ENCODE data around the gene UBASH3A. TPM values are rescaled to one million over a fixed set of nuclear protein-coding genes. Genes with fewer than 3 reads are reported as not detected.

Gene UBASH3A
- total RNA-seq, 1 experiment from 2014 or later, result not detected

DNA sequence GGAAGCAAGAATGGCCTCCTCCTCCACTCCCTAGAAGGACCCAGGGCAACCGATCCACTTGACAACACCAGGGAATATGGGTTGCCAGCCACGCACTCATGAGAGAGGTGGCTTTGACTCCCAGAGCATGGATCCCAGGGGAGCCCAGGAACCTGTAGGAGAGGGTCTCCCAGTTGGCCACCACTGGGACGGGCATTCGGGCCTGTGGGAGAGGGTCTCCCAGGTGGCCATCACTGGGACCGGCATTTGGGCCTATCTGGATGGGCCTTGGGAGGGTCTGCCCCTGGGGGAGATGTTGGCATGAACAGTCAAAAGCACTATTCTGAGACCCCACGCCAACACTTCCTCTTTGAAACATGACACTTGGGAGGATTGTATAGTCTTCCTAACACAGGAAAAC lies 37.9 kb upstream of the UBASH3A start:
- Mint-ChIP-seq H3K36me3 (ENCODE audit: insufficient read depth, unreplicated experiment) (no peaks in the 10 kb centered on the region), H3K4me3 (ENCODE audit: unreplicated experiment) (no peak overlapping the region), H3K27ac (ENCODE audit: low read depth, unreplicated experiment) (no peak overlapping the region), H3K27me3 (ENCODE audit: insufficient read depth, unreplicated experiment) (peaks cover 25% of the 10 kb centered on the region), H3K9me3 (ENCODE audit: unreplicated experiment) (no peaks in the 10 kb centered on the region), H3K4me1 (ENCODE audit: insufficient read depth, unreplicated experiment) (no peaks in the 10 kb centered on the region)
- ChIA-PET POLR2A (no interaction called here), CTCF (interaction anchor here (0.6 kb wide), 1 partner anchor 39 kb away, joined by 3 read pairs; no protein-coding TSS in a partner anchor)
- TF ChIP-seq, protein P1, sequence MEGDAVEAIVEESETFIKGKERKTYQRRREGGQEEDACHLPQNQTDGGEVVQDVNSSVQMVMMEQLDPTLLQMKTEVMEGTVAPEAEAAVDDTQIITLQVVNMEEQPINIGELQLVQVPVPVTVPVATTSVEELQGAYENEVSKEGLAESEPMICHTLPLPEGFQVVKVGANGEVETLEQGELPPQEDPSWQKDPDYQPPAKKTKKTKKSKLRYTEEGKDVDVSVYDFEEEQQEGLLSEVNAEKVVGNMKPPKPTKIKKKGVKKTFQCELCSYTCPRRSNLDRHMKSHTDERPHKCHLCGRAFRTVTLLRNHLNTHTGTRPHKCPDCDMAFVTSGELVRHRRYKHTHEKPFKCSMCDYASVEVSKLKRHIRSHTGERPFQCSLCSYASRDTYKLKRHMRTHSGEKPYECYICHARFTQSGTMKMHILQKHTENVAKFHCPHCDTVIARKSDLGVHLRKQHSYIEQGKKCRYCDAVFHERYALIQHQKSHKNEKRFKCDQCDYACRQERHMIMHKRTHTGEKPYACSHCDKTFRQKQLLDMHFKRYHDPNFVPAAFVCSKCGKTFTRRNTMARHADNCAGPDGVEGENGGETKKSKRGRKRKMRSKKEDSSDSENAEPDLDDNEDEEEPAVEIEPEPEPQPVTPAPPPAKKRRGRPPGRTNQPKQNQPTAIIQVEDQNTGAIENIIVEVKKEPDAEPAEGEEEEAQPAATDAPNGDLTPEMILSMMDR (IDR thresholded peaks at IDR 0.05; ENCODE audit: unreplicated experiment), result no peak
- BruUV-seq (replicated peaks), result no TSS peak
- intact Hi-C loops (cut with micrococcal nuclease), result no loop called here
- no peak for DNase-seq (ENCODE audit: unreplicated experiment)

DNA sequence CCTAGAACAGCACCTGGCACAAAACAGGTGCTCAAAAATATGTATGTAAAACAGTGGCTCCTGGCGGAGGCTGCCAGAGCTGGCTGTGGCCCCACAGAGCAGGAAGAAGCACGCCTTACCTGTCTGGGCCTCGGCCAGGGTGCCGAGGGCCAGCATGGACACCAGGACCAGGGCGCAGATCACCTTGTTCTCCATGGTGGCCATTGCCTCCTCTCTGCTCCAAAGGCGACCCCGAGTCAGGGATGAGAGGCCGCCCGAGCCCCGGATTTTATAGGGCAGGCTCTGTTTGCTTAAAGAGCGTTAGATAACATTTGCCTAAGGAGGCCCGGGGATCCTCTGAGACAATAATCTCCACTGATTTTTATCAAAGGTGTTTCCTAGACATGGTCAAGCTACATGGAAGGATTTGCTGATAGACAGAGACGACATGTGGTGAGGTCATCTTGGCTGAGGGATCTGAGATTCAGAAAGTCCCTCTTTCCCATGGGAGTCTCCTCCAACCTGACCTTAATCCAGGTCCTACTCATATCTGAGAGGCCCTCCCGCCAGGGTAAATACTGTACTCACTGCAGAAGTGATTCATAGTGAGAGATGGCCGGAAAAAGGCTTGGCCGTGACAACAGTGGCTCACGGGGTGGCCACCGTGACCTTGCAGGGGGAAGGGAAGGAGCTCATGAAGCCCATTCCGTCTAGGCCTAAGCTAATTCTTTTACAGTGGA lies 37.3 kb upstream of the UBASH3A start, which contains the start of gene TFF1:
Gene TFF1 (minus strand): TSS at position 244 of the 719 bp plus-strand sequence. CDS start 40 bp downstream, at position 204.
- ChIA-PET POLR2A (no interaction called here), CTCF (no interaction called here)
- TF ChIP-seq, protein P1 (IDR thresholded peaks at IDR 0.05; ENCODE audit: unreplicated experiment), result no peak
- H3K27ac Mint-ChIP-seq (ENCODE audit: low read depth, unreplicated experiment), result no peak within 1 kb of the TSS
- H3K4me3 Mint-ChIP-seq (ENCODE audit: unreplicated experiment), result no peak within 1 kb of the TSS
- H3K36me3 Mint-ChIP-seq (ENCODE audit: insufficient read depth, unreplicated experiment), result no peaks in the 10 kb centered on the region
- BruUV-seq (replicated peaks), result no TSS peak
- intact Hi-C loops (cut with micrococcal nuclease), result no loop called here
- H3K9me3 Mint-ChIP-seq (ENCODE audit: unreplicated experiment), result no peaks in the 10 kb centered on the region
- DNase-seq (ENCODE audit: unreplicated experiment), result peak; percentile 25
- H3K27me3 Mint-ChIP-seq (ENCODE audit: insufficient read depth, unreplicated experiment), result peaks cover 32% of the 10 kb centered on the region
- no peaks in the 10 kb centered on the region for H3K4me1 Mint-ChIP-seq (ENCODE audit: insufficient read depth, unreplicated experiment)

DNA sequence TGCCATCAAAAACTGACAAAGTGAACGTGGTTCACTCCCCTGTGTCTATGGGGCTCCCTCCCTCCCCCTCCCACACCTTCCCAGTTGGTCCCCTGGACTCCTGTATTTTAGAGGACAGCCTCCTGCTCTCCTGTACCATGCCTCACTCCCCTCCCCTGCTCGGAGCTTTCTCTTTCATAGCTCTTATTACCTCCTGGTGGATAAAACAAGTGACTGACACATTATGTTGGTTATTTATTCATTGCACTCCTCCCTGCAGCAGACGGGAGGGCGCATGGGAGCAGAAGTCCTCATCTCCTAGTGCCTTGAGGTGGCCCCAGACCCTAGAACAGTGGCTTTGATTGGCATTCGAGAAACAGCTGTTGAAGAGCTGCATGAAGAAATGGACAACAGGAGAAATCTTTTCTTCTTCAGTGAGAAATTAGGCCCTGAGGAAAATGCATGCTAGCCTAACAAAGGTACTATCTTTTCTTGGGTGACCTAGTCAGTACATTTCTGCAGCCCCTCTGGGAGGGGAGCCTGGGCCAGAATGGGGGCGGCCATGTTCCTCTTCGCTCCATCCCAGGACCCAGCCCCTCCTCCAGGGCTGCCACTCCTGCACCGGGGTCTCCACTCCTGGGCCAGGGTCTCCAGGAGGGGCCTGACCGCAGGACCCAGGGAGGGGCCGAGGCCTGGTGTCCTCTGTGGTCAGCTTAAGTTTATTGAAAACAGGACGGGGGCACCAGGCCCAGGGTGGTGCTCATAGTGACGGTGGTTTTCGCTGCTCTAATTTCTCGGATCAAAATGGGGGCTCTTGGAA lies 36.1 kb upstream of the UBASH3A start:
- H3K9me3 Mint-ChIP-seq (ENCODE audit: unreplicated experiment), result no peaks in the 10 kb centered on the region
- H3K27me3 Mint-ChIP-seq (ENCODE audit: insufficient read depth, unreplicated experiment), result peaks cover 35% of the 10 kb centered on the region
- ChIA-PET POLR2A (interaction anchor here (0.6 kb wide), 2 partner anchors 148 to 1305 kb away, joined by 3 read pairs; no protein-coding TSS in a partner anchor), CTCF (interaction anchor here (0.6 to 1.5 kb wide), 3 partner anchors 57 to 223 kb away, joined by 3 to 4 read pairs (median 3); no protein-coding TSS in a partner anchor)
- H3K36me3 Mint-ChIP-seq (ENCODE audit: insufficient read depth, unreplicated experiment), result no peaks in the 10 kb centered on the region
- no peaks in the 10 kb centered on the region for H3K4me1 Mint-ChIP-seq (ENCODE audit: insufficient read depth, unreplicated experiment)
- H3K4me3 Mint-ChIP-seq (ENCODE audit: unreplicated experiment), result no peak overlapping the region
- no peak for DNase-seq (ENCODE audit: unreplicated experiment)
- no peak overlapping the region for H3K27ac Mint-ChIP-seq (ENCODE audit: low read depth, unreplicated experiment)
- TF ChIP-seq, protein P1 (IDR thresholded peaks at IDR 0.05; ENCODE audit: unreplicated experiment), result no peak
- intact Hi-C loops (cut with micrococcal nuclease), result no loop called here
- no TSS peak for BruUV-seq (replicated peaks)

DNA sequence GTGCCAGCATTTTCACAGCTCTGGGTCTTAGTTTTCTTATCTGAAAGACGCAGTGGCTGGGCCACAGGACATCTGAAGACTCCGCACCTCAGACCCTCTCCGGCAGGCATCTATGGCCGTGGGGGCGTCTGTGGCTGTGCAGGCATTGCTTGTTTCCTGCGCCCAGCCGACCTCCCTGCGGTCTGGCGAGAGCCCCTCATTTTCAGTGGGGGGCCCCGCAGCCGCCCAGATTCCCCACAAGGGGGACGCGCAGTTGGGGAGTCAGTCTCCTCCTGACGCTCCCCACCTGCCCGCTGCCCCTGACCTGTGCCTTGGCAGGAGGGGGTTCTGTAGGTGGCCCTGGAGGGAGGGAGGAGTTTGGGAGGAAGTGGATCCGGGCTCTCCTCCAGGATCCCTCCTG lies 33.9 kb upstream of the UBASH3A start:
- CTCF ChIA-PET, result no interaction called here

More for the DNA sequence above, 33.9 kb upstream of the UBASH3A start:
- POLR2A ChIA-PET, result no interaction called here
- H3K9me3 Mint-ChIP-seq (ENCODE audit: unreplicated experiment), result no peaks in the 10 kb centered on the region
- H3K36me3 Mint-ChIP-seq (ENCODE audit: insufficient read depth, unreplicated experiment), result no peaks in the 10 kb centered on the region
- no peak overlapping the region for H3K4me3 Mint-ChIP-seq (ENCODE audit: unreplicated experiment)
- no peaks in the 10 kb centered on the region for H3K4me1 Mint-ChIP-seq (ENCODE audit: insufficient read depth, unreplicated experiment)
- TF ChIP-seq, protein P1 (IDR thresholded peaks at IDR 0.05; ENCODE audit: unreplicated experiment), result no peak
- peaks cover 16% of the 10 kb centered on the region for H3K27me3 Mint-ChIP-seq (ENCODE audit: insufficient read depth, unreplicated experiment)
- H3K27ac Mint-ChIP-seq (ENCODE audit: low read depth, unreplicated experiment), result no peak overlapping the region
- intact Hi-C loops (cut with micrococcal nuclease), result no loop called here
- no peak for DNase-seq (ENCODE audit: unreplicated experiment)
- BruUV-seq (replicated peaks), result no TSS peak

All from MCF 10A (cell line).